Effector CD8-positive, alpha-beta T cell (primary cell): ENCODE data around the gene RAB29.

Experiments
- DNase-seq: peaks from one replicate; lab custom pipeline; 2025; lab: John Stamatoyannopoulos, UW

RAB29 gene

DNA sequence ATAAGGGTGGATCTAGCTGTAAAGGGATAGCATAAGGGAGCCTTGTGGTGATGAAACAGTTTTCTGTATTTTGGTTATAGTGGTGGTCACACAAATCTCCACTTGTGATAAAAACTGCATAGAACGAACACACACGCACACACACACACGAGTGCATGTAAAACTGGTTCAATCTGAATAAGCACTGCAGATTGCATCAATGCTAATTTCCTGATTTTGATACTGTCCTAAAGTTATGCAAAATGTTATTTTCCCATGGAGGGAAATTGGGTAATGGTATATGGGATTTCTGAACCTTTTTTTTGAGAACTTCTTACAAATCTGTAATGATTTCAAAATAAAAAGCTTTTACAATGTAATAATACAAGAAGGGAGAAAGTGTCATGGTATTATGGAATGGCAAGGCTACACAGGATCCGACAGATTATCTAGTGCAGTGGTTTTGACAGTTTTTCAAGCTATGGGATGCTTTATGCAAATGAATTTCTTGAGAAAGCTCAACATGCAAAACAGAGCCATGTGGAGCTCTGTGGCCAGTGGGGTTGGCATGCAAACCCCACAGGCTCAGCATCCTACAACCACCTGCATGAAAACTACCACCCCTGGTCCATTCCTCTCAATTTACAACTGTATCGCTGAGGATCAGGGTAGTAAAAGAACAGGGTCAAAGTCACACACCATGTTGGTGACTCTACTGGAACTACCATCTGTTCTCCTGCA lies 18.9 kb upstream of the RAB29 start:
- DNase-seq = no peak

DNA sequence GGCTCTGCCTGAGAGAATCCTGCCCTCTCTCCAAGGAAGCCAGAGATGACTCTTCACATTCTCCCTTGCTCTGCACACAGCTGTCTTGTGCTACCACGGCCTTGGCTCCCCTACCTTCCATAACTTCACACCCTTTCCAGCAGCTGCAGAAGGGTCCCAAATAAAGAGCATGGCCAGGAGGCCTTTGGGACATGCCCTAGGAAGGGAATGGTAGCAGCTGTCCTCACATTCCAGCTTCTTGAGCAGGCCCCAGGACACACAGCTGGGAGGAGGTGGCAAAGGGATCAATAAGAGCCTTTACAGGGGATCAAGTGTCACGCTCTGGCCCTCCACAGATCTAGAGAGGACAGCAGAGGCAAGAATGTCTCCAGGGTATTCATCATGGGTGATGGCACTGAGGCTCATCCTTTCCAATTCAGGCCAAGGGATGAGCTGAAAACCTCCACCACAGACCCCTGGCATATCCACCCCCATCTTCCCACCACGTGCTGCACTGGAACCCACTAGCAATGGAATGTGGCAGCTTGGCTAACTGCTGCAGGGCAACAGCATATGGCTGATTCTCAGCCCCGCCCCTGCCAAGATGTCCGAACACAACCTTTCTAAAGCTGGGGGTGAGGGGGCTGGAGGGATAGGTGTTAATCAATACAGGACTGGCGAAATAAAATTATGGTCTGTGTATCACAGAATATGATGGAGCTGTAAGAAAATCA lies 17.8 kb upstream of the RAB29 start:
- DNase-seq = no peak

DNA sequence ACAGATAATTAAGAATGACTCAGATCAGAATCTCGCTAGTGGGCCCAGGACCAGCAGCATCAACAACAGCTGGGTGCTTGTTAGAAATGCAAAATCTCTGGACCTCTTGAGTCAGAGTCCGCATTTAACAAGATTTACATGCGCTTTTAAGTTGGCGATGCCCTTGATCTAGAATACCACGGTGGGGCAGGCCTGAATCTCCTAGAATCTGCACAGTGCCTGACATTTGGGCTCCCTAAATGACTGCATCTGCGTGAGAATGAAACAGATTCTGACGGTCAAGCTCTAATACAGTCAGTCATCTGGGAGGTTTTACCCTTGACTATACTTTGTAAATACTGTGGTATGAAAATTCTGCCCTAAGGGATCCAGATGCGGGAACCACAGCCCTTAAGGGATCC lies 17.2 kb upstream of the RAB29 start:
- DNase-seq = no peak

DNA sequence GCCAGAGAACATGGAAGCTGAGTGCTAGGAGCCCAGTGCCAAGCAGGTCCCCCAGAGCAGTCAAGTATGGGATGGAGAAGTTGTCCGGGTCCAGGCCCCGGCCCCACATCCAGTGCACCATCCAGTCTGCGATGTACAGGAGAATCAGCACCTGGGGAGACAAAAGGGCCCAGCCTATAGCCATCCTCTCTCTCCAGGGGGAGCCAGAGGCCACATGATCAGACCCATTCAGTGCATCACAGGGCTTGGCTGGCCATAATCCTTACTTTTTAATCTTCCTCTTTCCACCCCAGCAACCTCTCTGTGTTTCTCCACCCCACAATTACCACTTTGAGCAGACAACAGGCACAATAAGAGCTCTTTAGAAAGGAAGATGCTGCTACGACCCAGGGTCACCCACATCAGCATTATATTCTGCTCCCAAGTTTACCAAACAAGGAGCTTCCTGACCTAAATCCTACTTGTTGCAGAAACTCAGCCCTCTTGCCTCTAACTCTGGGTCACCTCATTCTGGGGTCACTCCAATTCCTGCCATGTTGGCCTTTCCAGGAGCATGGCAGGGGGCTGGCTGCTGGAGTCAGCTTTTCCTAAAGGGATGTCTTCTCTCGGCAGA lies 16.4 kb upstream of the RAB29 start:
- peak; percentile 41 for DNase-seq

DNA sequence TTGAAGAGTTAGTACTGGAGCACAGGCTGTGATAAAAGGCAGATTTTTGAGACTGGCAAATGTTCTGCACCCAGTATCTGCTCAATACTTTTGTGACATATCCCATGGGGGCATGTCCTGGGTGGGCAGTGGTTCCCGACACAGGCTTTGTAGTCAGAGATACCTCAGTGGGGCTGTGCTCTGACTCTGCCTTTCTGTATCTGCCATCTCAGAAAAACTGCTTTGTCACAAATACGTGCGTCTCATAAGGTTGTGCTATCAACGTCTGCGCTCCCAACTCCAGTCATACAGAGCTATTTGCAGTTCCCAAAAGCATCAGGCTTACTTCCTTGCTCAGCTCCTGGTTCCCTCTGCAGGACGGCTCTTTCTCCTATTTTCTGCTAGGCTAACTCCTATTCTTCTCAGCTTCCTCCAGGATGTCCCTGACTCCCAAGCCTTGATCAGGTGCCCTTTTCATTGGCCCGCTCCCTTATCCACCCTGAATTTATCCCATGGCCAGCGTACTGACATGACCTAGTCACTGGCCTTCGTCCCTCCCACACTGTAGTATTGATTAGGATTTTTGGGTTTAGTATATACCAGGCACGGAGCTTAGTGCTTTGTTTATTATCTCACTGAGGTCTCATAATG lies 12.1 kb upstream of the RAB29 start:
- no peak for DNase-seq

DNA sequence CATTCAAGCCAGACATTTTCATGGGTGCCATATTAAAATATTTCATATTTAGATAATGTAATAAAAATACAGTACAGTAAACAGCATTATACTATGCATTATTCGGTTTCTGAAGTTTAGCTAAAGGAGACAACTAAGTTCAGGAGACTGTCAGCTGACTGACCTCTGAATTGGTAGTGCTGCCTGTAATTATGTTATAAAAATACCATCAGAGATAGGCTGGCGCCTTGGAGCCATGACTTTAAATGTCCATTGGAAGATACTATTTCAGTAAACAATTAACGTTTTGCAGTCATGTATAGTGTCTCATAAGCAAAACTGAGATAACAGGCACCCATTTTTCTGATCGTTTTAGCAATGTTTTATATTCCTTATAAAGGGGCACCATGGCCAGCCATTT lies 11.3 kb upstream of the RAB29 start:
- DNase-seq = no peak

DNA sequence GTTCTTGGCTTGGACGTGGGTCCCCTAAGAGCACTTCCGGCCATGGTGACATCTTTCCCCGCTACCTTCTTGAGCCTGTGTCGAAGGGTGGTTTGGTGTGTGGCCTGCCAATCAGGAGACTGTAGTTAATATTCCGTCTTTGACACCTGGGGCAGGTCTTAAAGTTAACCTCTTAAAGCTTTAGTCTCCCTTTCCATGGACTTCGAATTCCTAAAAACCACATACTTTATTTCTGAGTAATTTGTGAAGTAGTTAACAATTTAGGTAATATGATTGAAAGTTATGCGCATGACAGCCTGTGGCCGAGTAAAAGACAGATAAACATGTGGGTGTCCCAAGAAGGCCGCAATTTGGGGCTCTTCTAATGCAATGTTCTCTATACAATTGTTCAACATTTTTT lies 10.2 kb upstream of the RAB29 start:
- no peak for DNase-seq

DNA sequence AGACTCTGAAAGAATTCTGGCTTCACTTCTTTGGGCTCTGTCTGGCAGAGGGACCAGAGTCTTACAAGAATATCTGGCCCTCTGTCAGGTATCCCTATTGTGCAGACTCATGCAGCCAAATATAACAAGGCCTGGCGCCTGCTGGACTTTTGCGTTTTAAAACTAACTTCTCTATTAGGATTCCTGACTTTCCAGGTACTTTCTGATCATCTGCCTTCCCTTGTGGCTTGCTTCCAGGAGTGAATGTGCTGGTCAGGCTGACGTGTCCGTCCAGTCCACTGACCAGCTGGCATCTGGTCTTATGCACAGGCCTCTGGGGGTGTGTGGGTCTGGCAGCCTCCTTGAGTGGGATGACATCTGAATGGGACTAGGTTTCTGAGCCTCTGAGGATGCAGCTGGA lies 8.6 kb upstream of the RAB29 start:
- DNase-seq = no peak

DNA sequence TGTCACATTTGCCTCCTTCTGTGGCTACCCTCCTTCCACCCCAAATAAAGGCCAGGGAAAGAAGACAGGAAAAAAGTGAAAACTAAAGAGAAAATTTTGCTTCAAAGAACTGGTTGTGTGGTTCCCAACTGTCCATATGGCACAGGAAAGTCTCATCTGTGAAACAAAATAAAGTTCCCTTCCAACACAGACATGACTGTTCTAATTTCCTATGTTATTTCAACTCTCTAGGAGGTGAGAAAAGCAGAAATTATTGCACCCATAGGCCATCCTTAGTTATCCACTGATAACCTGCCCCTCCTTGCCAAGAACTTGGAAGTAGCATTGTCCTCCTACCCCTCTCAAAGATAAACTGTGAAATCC lies 8.1 kb upstream of the RAB29 start:
- DNase-seq = no peak

DNA sequence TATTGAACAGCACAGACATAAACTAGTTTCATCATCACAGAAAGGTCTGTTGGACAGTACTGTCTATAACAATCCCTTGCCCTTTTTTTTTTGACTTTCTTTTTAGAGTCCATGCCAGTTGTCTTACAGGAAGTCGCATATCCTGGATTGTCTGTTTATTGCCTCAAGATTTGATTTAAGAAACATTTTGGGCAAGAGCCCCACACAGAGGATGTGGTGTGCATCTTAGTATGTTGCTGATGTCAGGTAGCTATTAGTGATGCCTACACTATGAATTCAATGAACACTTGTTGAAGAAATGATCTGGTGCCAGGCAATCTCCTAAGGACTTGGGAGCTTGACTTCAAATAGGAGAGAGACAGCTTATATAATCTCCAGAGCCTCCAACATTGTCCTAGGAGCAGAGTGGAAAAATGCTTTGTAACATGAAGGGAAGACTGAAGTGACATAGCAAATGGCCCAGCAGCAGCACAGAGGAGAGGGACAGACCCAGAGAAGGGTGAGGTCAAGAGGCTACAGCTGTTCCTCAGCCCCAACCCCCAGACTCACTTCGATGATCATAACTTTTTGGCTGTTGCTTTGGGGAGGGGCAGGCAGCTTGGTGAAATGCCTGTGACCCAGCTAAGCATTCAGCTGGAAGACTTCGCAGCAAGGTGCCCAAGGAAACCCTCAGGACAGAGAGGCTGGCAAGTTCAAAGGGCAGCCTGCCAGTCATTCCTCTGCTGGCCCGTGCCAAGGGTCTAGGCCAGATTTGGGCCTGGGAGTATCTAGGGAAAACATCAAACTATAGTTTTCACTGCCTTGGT lies 7.5 kb upstream of the RAB29 start:
- DNase-seq = no peak

DNA sequence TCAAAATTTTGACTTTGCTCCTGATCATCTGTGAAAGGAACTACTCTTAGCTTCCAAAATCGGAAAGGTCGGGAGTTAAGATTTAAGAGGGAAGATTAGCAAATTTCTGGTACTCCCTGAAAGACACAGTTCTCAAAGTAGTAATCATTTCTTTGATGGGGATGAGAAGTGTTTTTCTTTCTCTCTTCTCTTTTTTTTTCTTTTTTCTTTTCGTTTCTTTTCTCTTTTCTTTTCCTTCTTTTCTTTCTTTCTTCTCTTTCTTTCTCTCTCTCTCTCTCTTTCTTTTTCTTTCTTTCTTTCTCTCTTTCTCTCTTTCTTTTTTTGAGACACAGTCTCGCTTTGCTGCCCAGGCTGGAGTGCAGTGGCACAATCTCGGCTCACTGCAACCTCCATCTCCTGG lies 5.1 kb upstream of the RAB29 start:
- DNase-seq = no peak

DNA sequence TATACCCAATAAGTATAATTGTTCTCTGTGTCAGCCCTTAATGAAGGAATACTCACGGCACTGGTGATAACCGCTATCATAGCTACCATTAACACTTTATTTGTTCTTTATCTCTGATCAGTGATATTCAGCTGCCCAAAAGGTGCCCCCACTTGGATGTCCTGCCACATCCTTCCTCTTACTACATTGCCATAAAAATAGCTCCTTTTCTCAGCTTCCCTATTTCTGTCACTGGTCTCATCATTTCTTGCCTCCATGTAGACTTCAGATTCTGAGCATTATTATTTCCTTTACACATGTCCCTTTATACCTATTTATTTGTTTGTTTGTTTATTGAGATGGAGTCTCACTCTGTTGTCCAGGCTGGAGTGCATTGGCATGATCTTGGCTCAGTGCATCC lies 2.7 kb upstream of the RAB29 start:
- no peak for DNase-seq

DNA sequence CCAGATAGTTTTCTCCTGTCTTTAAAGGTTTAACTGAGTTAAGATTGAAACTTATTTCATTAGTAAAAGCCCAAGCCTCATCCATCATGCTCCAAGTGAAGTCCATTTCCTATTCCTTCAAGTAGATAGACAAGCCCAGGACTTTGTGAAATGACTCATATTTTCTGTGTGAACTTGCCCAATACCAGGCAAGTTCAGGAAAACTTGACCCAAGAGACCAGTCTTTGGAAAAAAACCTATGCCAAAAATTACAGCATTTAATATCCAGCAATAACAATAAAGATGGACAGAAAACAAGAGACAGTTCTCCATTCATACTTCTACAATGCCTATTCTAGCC lies 405 bp upstream of the RAB29 start:
- no peak for DNase-seq

DNA sequence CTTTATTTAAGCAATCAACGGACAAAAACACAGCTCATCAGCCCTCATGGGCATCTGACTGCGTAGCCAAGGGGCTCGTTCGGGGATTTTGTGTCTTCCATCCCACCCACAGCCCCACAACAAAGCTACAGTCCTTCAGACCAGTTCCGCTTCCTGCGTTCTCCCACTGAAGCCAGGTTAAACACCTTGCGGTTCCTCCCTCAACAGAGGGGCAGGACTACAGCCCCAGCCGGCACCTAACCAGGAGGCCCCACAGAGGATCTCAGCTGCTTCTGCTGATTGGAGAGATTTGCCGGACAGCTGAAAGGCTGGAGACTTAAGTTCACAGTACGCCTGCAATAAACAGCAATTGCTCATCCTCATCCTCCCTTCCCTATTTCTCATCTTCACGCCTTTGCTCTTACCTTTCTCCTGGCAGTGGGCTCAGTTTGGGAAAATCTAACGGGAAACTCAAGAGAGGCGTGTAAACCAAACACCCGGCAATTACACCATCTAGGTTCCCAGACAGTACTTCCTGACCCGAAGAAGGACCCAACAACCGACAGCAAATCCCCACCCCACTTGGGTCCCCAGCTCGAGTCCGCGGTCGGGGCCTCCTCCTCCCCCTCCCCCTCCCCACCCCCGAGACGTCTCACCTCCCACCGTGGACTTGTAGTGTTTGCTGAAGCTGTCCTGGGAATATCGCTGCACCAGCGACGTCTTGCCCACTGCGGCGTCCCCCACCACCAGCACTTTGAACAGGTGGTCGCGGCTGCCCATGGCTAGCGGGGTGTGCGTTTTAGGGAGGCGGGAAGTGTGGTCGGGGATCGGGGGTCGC lies 876 bp downstream of the RAB29 start:
- peak; percentile 23 for DNase-seq

DNA sequence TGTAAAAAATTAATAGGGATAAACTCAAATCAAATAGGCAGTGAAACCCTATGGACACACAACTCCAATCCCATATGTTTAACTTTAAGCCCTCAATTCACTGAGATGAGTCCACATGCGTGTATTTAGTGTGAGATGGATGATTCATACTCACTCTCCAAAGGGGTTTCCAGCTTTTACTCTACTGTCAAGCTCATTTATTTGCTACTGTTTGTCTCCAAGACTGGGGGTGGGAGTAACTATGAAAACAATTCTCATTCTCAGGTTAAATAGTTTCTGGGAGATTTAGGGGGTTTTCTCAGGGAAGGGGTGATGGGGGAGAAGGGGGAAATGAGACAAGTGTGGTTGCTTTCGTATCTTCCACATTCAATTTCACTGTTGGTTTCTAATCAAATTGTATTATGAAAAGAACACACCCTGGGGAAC lies 2.7 kb downstream of the RAB29 start:
- DNase-seq = no peak

DNA sequence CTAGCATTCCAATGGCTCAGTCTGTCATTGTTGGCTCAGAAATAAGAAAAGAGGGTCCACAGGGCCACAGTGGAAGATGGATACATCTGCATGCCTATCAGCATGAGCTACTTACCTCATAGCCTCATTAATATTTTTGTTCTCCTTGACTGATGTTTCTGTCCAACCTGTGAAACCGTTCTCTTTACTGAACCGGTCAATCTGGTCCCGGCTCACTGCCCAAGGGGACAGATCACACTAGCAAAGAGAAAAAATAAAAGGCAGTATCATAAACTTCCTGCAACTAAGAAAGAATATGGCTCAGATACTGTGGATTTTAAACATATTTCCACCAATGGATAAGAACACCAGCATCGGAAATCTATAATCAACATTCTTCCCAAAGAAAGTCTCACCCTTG lies 4.7 kb downstream of the RAB29 start:
- DNase-seq = no peak

DNA sequence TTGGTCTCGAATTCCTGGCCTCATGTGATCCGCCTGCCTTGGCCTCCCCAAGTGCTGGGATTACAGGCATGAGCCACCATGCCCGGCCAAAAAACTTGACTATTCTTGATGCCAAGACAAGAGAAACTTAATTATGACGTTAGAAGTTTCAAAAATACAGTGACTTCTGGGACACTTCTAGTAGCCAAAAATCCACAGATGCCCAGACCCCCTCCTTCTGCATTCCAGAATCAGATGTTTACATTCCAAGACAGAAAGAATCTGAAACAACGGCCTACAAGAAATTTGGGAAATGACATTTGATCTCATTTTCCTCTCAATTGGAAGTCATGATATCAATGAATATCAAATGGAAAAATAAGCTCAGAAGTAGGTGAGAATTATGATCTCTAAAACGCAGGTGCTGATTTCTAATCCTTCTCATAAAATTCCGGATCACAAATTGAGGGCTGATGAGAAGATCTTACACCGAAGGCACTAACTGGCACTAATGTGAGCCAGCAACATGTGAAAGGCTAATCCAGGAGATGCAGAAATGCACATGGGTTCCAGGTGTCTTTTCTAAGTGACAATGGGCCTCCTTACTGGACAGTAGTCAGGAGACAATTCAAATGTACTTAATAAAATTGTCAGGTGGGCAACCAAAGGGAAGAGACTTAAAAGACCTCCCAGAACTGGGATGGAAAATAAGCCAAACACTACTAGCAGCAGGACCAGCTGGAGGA lies 5.5 kb downstream of the RAB29 start:
- no peak for DNase-seq

DNA sequence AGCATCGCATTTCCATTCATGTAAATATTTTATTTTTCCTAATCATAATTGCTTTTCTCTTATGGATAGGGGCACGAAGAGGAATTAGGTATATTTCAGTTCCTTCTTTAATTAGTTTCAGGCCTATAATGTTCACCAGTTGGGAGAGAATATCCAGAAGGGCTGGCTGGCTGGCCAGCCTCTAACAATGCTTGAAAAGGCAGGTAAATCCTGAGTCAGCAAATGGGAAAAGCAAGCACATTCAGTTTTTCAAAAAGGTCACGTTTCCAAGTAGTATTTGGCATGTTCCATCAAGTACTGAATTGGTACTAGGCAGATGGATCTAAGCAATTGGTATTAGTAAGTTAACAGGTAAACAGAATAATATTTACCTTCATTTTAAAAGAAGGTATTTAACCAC lies 8.0 kb downstream of the RAB29 start:
- no peak for DNase-seq

DNA sequence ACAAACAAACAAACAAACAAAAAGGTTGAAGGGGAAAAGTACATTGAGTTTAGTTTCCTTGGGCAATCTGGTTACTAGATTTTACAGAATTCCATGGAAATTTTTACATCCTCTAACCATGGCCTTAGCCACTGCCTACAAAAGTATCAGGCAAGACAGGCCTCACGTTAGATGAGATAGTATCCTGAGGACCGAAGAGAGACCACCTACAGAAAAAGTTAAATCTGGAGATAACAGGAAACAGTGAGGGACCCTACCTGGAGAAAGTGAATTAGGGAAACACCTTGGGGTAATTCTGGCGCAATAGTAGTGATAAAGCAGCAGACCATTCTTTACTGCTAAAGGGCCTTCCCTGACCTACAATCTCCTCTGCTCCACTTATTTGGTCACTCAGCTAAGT lies 8.7 kb downstream of the RAB29 start:
- no peak for DNase-seq

DNA sequence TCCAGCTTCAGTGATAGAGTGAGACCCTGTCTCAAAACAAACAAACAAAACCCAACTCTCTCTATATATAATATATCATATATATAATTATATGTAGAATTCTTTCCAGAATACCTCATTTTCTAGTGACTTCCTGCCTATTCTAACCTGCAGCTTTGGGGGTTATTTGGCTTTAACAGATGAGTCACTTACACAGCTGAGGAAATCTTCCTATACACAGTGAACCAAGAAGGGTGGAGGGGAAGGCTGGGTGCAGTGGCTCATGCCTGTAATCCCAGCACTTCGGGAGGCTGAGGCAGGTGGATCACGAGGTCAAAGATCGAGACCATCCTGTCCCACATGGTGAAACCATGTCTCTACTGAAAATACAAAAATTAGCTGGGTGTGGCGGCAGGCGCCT lies 9.2 kb downstream of the RAB29 start:
- DNase-seq = no peak

DNA sequence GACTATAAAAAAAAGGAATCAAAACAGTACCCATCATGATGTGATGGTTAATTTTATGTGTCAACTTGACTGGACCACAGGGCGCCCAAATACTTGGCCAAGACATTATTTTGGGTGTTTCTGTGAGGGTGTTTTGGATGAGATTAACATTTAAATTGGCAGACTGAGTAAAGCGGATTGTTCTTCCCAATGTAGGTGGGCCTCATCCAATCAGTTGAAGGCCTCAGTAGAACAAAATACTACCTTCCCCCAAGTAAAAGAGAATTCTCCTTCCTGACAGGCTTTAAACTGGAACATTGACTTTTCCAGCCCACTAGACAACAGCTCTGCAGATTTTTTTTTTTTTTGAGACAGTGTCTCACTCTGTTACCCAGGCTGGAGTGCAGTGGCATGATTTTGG lies 10.7 kb downstream of the RAB29 start:
- no peak for DNase-seq
